HFFc6 (cell line): Measurements from ENCODE around the gene FMN1. TPM values are rescaled to one million over a fixed set of nuclear protein-coding genes. Genes with fewer than 3 reads are reported as not detected.
A peak's percentile ranks its signal among the peaks of the same experiment; 100 is the strongest.

Experiments used
- DNase-seq: peaks from one replicate; pipeline ENCODE4 v3.0.0-alpha.2; 2018
- H3K27ac Mint-ChIP-seq: 2 replicates; pipeline ENCODE4 v1.8.0; 2020; ENCODE audit warnings: mild to moderate bottlenecking, mixed read lengths
- H3K27me3 Mint-ChIP-seq: 2 replicates; pipeline ENCODE4 v1.8.0; 2021; ENCODE audit warnings: mild to moderate bottlenecking, moderate library complexity, mixed read lengths; ENCODE audit not compliant: insufficient read depth
- H3K36me3 Mint-ChIP-seq: 2 replicates; pipeline ENCODE4 v1.8.0; 2021; ENCODE audit warnings: low read depth, mixed read lengths
- H3K4me1 Mint-ChIP-seq: 2 replicates; pipeline ENCODE4 v1.8.0; 2020; ENCODE audit warnings: low read depth, mixed read lengths
- H3K4me3 Mint-ChIP-seq: 2 replicates; pipeline ENCODE4 v1.8.0; 2020; ENCODE audit warnings: mild to moderate bottlenecking, moderate library complexity, mixed read lengths
- H3K9me3 Mint-ChIP-seq: 2 replicates; pipeline ENCODE4 v1.8.0; 2020; ENCODE audit warnings: mild to moderate bottlenecking, mixed read lengths
- total RNA-seq, 6 experiments: library from RNA; stranded (reverse); fragmentation: NEBNext Ultra II Directional; extraction: Animal tissue kit (Norgen Biotek cat#: 25700); gene quantifications; 2 replicates in 1 of 6; 3 replicates in 5 of 6; pipeline ENCODE4 v1.2.3, GENCODE V29; 2021
- TF ChIP-seq, protein P1 (sequence below): fragments of 200-600 bp; sonication (generic); IDR thresholded peaks from 2 replicates; pipeline ENCODE4 v1.5.0; 2021; ENCODE audit warnings: antibody characterized with exemption, mild to moderate bottlenecking

Gene FMN1
- total RNA-seq, 6 experiments from 2014 or later: 8.3 to 14.0 (median 12.6) TPM

- Mint-ChIP-seq H3K9me3 (no peaks in the 10 kb centered on the region), H3K4me1 (peaks cover 62% of the 10 kb centered on the region), H3K36me3 (peaks cover 23% of the 10 kb centered on the region), H3K4me3 (peak overlapping the region; percentile 43; the same call in 1 of the 2 replicates), H3K27me3 (peaks cover 5% of the 10 kb centered on the region), H3K27ac (peak overlapping the region; percentile 22)
- DNase-seq: no peak
- TF ChIP-seq, protein P1, sequence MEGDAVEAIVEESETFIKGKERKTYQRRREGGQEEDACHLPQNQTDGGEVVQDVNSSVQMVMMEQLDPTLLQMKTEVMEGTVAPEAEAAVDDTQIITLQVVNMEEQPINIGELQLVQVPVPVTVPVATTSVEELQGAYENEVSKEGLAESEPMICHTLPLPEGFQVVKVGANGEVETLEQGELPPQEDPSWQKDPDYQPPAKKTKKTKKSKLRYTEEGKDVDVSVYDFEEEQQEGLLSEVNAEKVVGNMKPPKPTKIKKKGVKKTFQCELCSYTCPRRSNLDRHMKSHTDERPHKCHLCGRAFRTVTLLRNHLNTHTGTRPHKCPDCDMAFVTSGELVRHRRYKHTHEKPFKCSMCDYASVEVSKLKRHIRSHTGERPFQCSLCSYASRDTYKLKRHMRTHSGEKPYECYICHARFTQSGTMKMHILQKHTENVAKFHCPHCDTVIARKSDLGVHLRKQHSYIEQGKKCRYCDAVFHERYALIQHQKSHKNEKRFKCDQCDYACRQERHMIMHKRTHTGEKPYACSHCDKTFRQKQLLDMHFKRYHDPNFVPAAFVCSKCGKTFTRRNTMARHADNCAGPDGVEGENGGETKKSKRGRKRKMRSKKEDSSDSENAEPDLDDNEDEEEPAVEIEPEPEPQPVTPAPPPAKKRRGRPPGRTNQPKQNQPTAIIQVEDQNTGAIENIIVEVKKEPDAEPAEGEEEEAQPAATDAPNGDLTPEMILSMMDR: no peak
These were observed 185.5 kb downstream of the FMN1 start for GRCh38 chr15:33009026-33009425.

- Mint-ChIP-seq H3K36me3 (peaks cover 23% of the 10 kb centered on the region), H3K27ac (peak overlapping the region; percentile 22), H3K9me3 (no peaks in the 10 kb centered on the region), H3K4me3 (peak overlapping the region; percentile 43), H3K27me3 (peaks cover 5% of the 10 kb centered on the region), H3K4me1 (peaks cover 56% of the 10 kb centered on the region)
- TF ChIP-seq, protein P1: no peak
- DNase-seq: peak; percentile 59
These were observed 186.1 kb downstream of the FMN1 start for GRCh38 chr15:33008284-33008995.

- peak; percentile 38 for DNase-seq
- Mint-ChIP-seq H3K4me1 (peaks cover 53% of the 10 kb centered on the region), H3K36me3 (peaks cover 19% of the 10 kb centered on the region), H3K27me3 (peaks cover 5% of the 10 kb centered on the region), H3K4me3 (peak overlapping the region; percentile 19; the same call in 1 of the 2 replicates), H3K9me3 (no peaks in the 10 kb centered on the region), H3K27ac (peak overlapping the region; percentile 29; the same call in 1 of the 2 replicates)
- TF ChIP-seq, protein P1: peak; percentile 41; the same call in 1 of the 2 replicates
These were observed 187.1 kb downstream of the FMN1 start for GRCh38 chr15:33007303-33007855.

GRCh38 chr15:33005582-33005981 is 188.9 kb downstream of the FMN1 start:
- no peak overlapping the region for H3K4me3 Mint-ChIP-seq
- H3K27ac Mint-ChIP-seq: no peak overlapping the region
- H3K27me3 Mint-ChIP-seq: peaks cover 3% of the 10 kb centered on the region; the same call in 1 of the 2 replicates
- DNase-seq: no peak
- H3K9me3 Mint-ChIP-seq: no peaks in the 10 kb centered on the region
- TF ChIP-seq, protein P1: no peak
- peaks cover 15% of the 10 kb centered on the region for H3K36me3 Mint-ChIP-seq
- peaks cover 67% of the 10 kb centered on the region for H3K4me1 Mint-ChIP-seq

DNA sequence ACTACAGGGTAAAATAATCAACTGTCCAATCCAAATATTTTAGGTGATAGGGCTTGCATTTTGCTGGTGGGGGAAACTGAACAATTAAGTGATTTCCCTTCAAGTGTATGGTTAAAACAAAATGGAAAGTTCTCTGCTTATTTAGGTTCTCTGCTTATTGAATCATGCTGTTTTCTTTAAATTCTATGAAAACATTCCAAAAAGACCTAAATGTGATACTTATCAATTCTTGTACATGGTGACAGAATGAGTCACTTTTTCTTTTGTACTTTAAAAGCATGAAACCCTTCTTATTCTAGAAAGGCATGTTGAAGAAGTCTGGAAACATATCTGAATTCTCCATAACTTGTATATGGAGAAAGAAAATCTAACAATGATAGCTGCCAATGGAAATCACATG is 192.6 kb downstream of the FMN1 start:
- TF ChIP-seq, protein P1: no peak
- Mint-ChIP-seq H3K4me3 (no peak overlapping the region), H3K4me1 (peaks cover 58% of the 10 kb centered on the region), H3K27me3 (peaks cover 3% of the 10 kb centered on the region), H3K36me3 (peaks cover 15% of the 10 kb centered on the region), H3K27ac (0 out of 2 replicates have a peak overlapping the region, but pooled peaks have one; percentile 21), H3K9me3 (no peaks in the 10 kb centered on the region)
- no peak for DNase-seq
